Astrocyte (in vitro differentiated cells and primary cell): ENCODE data around the gene ADARB2. TPM values are rescaled to one million over a fixed set of nuclear protein-coding genes. Genes with fewer than 3 reads are reported as not detected.

ENCODE experiments used
- DNase-seq: peaks from one replicate; pipeline ENCODE4 v3.0.0-alpha.2; 2010; ENCODE audit warnings: low read depth
- FAIRE-seq: peaks from 2 replicates; lab custom pipeline; 2011; peaks lifted over from hg19 to GRCh38; lab: Jason Lieb, UNC
- H2AFZ ChIP-seq: 2 replicates; pipeline ENCODE4 v1.6.0; 2012; ENCODE audit warnings: low read depth, low read length, inconsistent platforms
- H3K27ac ChIP-seq: 2 replicates; pipeline ENCODE4 v1.5.1; 2011; ENCODE audit warnings: low read depth, low read length, inconsistent platforms
- H3K27me3 ChIP-seq: 2 replicates; pipeline ENCODE4 v1.6.0; 2011; ENCODE audit warnings: low read length, inconsistent platforms; ENCODE audit not compliant: insufficient read depth
- H3K36me3 ChIP-seq: 2 replicates; pipeline ENCODE4 v1.5.1; 2011; ENCODE audit warnings: low read length, inconsistent platforms; ENCODE audit not compliant: insufficient read depth
- H3K4me1 ChIP-seq: 2 replicates; pipeline ENCODE4 v1.5.1; 2011; ENCODE audit warnings: low read length, inconsistent platforms; ENCODE audit not compliant: insufficient read depth
- H3K4me2 ChIP-seq: 2 replicates; pipeline ENCODE4 v1.6.0; 2012; ENCODE audit warnings: low read length, inconsistent platforms
- H3K4me3 ChIP-seq: 2 replicates; pipeline ENCODE4 v1.5.1; 2011; ENCODE audit warnings: low read depth, mild to moderate bottlenecking, low read length, inconsistent platforms; ENCODE audit not compliant: insufficient read depth
- H3K79me2 ChIP-seq: 2 replicates; pipeline ENCODE4 v1.6.0; 2012; ENCODE audit warnings: mild to moderate bottlenecking, low read length, inconsistent platforms; ENCODE audit not compliant: insufficient read depth
- H3K9ac ChIP-seq: 2 replicates; pipeline ENCODE4 v1.6.0; 2012; ENCODE audit warnings: mild to moderate bottlenecking, low read length, inconsistent platforms
- H3K9me3 ChIP-seq: 2 replicates; pipeline ENCODE4 v1.5.1; 2012; ENCODE audit warnings: low read depth, mild to moderate bottlenecking, low read length, inconsistent platforms; ENCODE audit not compliant: insufficient read depth
- H4K20me1 ChIP-seq: 2 replicates; pipeline ENCODE4 v1.6.0; 2012; ENCODE audit warnings: low read length, inconsistent platforms; ENCODE audit not compliant: insufficient read depth
- H3K27ac Mint-ChIP-seq: one replicate; pipeline ENCODE4 v1.8.0; 2021; ENCODE audit warnings: mild to moderate bottlenecking, mixed read lengths; ENCODE audit not compliant: unreplicated experiment
- H3K27me3 Mint-ChIP-seq: one replicate; pipeline ENCODE4 v1.8.0; 2021; ENCODE audit warnings: low read depth, mixed read lengths; ENCODE audit not compliant: unreplicated experiment
- H3K36me3 Mint-ChIP-seq: one replicate; pipeline ENCODE4 v1.8.0; 2021; ENCODE audit warnings: low read depth, mixed read lengths; ENCODE audit not compliant: unreplicated experiment
- H3K4me1 Mint-ChIP-seq: one replicate; pipeline ENCODE4 v1.8.0; 2021; ENCODE audit warnings: low read depth, mixed read lengths; ENCODE audit not compliant: unreplicated experiment
- H3K4me3 Mint-ChIP-seq: one replicate; pipeline ENCODE4 v1.8.0; 2021; ENCODE audit warnings: mild to moderate bottlenecking, moderate library complexity, mixed read lengths; ENCODE audit not compliant: unreplicated experiment
- H3K9me3 Mint-ChIP-seq: one replicate; pipeline ENCODE4 v1.8.0; 2021; ENCODE audit warnings: mild to moderate bottlenecking, mixed read lengths; ENCODE audit not compliant: unreplicated experiment
- EZH2 ChIP-seq: IDR thresholded peaks from 2 replicates; pipeline ENCODE4 v1.6.1; 2012; ENCODE audit warnings: mild to moderate bottlenecking, low read length, inconsistent platforms; ENCODE audit not compliant: insufficient read depth
- total RNA-seq: library from RNA; stranded (reverse); gene quantifications from 2 replicates; pipeline ENCODE4 v1.2.1, GENCODE V29; 2021
- TF ChIP-seq, protein P1 (sequence below): IDR thresholded peaks from 2 replicates; pipeline ENCODE4 v1.5.1; 2011; ENCODE audit warnings: low read depth, mild to moderate bottlenecking, inconsistent platforms, low read length, moderate library complexity; ENCODE audit not compliant: insufficient read depth

ADARB2 gene
- total RNA-seq, 1 donor from 2014 or later: 0.18 TPM

DNA sequence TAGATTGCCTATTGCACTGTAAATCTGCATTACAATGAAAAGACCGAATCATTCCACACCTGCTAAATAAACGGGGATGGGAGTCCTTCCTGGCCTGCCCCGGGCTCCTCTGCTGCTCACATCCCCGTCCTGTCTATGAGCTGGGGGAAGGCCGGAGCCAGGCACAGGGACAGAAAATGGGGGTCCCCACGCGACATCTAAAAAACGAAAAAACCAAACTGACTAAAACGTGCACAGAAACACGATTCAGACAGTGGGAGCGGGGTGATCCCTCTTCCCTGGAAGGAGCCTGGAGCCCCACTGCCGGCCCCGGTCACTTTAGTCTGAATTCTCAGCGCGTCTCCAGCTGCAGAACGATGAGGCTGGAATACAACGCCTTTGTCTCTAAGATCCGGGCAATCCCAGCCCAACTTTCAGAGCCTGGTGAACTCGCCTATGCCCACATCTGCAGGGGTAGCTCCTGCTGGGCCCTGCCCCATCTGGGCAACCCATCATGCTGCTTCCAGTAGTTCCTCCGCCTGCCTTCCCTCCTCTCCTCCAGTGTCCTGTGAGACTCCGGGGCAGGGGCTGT, 78.0 kb downstream of the ADARB2 start:
- Mint-ChIP-seq H3K9me3 (no peaks in the 10 kb centered on the region), H3K27ac (no peak overlapping the region), H3K27me3 (peaks cover 26% of the 10 kb centered on the region), H3K4me3 (no peak overlapping the region), H3K4me1 (peaks cover 13% of the 10 kb centered on the region), H3K36me3 (peaks cover 3% of the 10 kb centered on the region)
- Histone ChIP-seq H4K20me1 (no peaks in the 10 kb centered on the region), H3K27ac (no peak overlapping the region), H3K4me1 (no peaks in the 10 kb centered on the region), H3K79me2 (no peaks in the 10 kb centered on the region), H3K4me2 (no peak overlapping the region), H3K9me3 (peaks cover 11% of the 10 kb centered on the region), H3K27me3 (no peaks in the 10 kb centered on the region), H3K4me3 (no peak overlapping the region), H3K9ac (no peak overlapping the region), H3K36me3 (no peaks in the 10 kb centered on the region), H2AFZ (no peak overlapping the region)
- DNase-seq (no peak), FAIRE-seq (no peak)
- no peak for TF ChIP-seq EZH2
- TF ChIP-seq, protein P1, sequence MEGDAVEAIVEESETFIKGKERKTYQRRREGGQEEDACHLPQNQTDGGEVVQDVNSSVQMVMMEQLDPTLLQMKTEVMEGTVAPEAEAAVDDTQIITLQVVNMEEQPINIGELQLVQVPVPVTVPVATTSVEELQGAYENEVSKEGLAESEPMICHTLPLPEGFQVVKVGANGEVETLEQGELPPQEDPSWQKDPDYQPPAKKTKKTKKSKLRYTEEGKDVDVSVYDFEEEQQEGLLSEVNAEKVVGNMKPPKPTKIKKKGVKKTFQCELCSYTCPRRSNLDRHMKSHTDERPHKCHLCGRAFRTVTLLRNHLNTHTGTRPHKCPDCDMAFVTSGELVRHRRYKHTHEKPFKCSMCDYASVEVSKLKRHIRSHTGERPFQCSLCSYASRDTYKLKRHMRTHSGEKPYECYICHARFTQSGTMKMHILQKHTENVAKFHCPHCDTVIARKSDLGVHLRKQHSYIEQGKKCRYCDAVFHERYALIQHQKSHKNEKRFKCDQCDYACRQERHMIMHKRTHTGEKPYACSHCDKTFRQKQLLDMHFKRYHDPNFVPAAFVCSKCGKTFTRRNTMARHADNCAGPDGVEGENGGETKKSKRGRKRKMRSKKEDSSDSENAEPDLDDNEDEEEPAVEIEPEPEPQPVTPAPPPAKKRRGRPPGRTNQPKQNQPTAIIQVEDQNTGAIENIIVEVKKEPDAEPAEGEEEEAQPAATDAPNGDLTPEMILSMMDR: no peak

DNA sequence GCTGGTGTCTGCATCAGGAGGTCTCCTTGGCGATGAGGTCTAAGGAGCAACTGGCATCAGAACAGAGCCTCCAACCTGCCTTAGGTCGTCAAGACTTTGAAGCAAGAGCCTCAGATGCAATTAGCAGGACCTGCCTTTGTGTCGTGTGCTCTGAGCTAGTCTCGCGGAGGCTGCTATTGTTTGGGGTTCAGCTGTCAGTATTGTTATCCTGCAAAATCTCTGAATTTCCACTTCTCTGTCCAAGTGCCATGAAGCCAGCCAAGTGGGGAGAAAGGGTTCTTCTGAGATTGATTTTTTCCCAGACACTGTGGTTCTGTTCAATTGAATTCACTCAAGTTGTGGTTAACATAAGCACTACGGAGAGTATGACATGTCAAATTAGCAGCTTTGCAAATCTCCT, 78.7 kb downstream of the ADARB2 start:
- FAIRE-seq (no peak), DNase-seq (no peak)
- H2AFZ ChIP-seq: no peak overlapping the region
- H3K9ac ChIP-seq: no peak overlapping the region
- H3K27me3 ChIP-seq: no peaks in the 10 kb centered on the region
- H3K4me3 Mint-ChIP-seq: no peak overlapping the region
- H3K9me3 ChIP-seq: peaks cover 11% of the 10 kb centered on the region
- H3K4me1 Mint-ChIP-seq: peaks cover 13% of the 10 kb centered on the region
- no peak overlapping the region for H3K27ac ChIP-seq
- no peak overlapping the region for H3K4me3 ChIP-seq
- H3K27ac Mint-ChIP-seq: no peak overlapping the region
- TF ChIP-seq EZH2: no peak
- TF ChIP-seq, protein P1: no peak
- no peaks in the 10 kb centered on the region for H3K9me3 Mint-ChIP-seq
- H3K4me1 ChIP-seq: no peaks in the 10 kb centered on the region
- no peaks in the 10 kb centered on the region for H3K36me3 ChIP-seq
- H3K27me3 Mint-ChIP-seq: peaks cover 27% of the 10 kb centered on the region
- peaks cover 1% of the 10 kb centered on the region for H3K36me3 Mint-ChIP-seq
- no peaks in the 10 kb centered on the region for H3K79me2 ChIP-seq
- H3K4me2 ChIP-seq: no peak overlapping the region
- no peaks in the 10 kb centered on the region for H4K20me1 ChIP-seq

DNA sequence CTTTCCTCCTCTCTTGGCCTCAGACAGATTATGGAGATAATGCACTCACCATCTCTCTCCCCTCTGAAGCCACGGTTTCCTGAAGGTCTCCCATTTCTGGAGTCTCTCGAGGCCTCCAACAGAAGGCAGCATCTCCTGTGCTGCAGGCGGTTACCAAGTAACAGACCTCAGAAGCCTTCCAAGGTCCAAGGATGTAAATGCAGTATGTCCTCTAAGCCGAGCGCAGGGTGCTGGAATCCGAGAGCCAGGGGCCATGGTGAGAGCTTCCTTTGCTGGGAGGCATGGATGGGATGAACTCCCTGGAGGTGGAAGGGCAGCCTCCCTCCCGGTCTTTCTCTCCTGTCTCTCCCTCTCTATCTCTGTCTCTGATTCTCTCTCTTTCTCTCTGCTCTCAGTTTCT, 79.8 kb downstream of the ADARB2 start:
- H4K20me1 ChIP-seq: no peaks in the 10 kb centered on the region
- no peak overlapping the region for H3K4me3 Mint-ChIP-seq
- no peaks in the 10 kb centered on the region for H3K79me2 ChIP-seq
- no peak overlapping the region for H3K27ac ChIP-seq
- no peak overlapping the region for H2AFZ ChIP-seq
- H3K9me3 Mint-ChIP-seq: no peaks in the 10 kb centered on the region
- H3K36me3 Mint-ChIP-seq: peaks cover 1% of the 10 kb centered on the region
- peaks cover 30% of the 10 kb centered on the region for H3K27me3 Mint-ChIP-seq
- no peaks in the 10 kb centered on the region for H3K36me3 ChIP-seq
- FAIRE-seq: no peak
- no peak for DNase-seq
- H3K4me3 ChIP-seq: no peak overlapping the region
- no peak for TF ChIP-seq EZH2
- TF ChIP-seq, protein P1: no peak
- peaks cover 11% of the 10 kb centered on the region for H3K9me3 ChIP-seq
- peaks cover 13% of the 10 kb centered on the region for H3K4me1 Mint-ChIP-seq
- H3K4me1 ChIP-seq: no peaks in the 10 kb centered on the region
- H3K27me3 ChIP-seq: no peaks in the 10 kb centered on the region
- H3K9ac ChIP-seq: no peak overlapping the region
- no peak overlapping the region for H3K27ac Mint-ChIP-seq
- H3K4me2 ChIP-seq: no peak overlapping the region
